Body of pancreas (tissue), 4 donors: Measurements from ENCODE around the gene ACAD8. TPM values are rescaled to one million over a fixed set of nuclear protein-coding genes. Genes with fewer than 3 reads are reported as not detected.

ENCODE experiments used
- ATAC-seq: fragments of 150-250 bp; one replicate; pipeline ENCODE4 v1.9.1; 2016
- DNase-seq, 4 donors: peaks; one replicate each; pipeline ENCODE4 v3.0.0-alpha.2; 2019
- H3K27ac ChIP-seq, 4 donors: fragments of 200-600 bp; sonication (generic); 1 replicate in 3 of 4; 2 replicates in 1 of 4; pipeline versions ENCODE4 v1.5.1 to v1.6.1; 2016 to 2019; ENCODE audit warnings: mild to moderate bottlenecking in 1 of 4, mixed read lengths in 1 of 4, moderate library complexity in 1 of 4
- H3K27me3 ChIP-seq, 2 donors: fragments of 200-600 bp; sonication (generic); one replicate each; pipeline ENCODE4 v1.6.0; 2016; ENCODE audit warnings: mild to moderate bottlenecking in 1 of 2
- H3K36me3 ChIP-seq, 2 donors: fragments of 200-600 bp; sonication (generic); replicated peaks in 1 of 2; 2 replicates each; pipeline ENCODE4 v1.5.1; 2016; ENCODE audit warnings: low read depth in 2 of 2; ENCODE audit not compliant: insufficient read depth in 1 of 2
- H3K4me1 ChIP-seq: fragments of 200-600 bp; sonication (generic); one replicate; pipeline ENCODE4 v1.6.0; 2016
- H3K4me3 ChIP-seq, 2 donors: fragments of 200-600 bp; sonication (generic); 1 replicate in 1 of 2; 2 replicates in 1 of 2; pipeline ENCODE4 v1.5.1; 2016 to 2019
- H3K9me3 ChIP-seq, 3 donors: fragments of 200-600 bp; sonication (generic); 1 replicate in 2 of 3; 2 replicates in 1 of 3; pipeline ENCODE4 v1.5.1; 2016
- POLR2A ChIP-seq, 3 donors: fragments of 450-650 bp; IDR thresholded peaks; one replicate each; pipeline ENCODE4 v1.6.1; 2016; ENCODE audit warnings: antibody characterized with exemption in 3 of 3, mild to moderate bottlenecking in 2 of 3
- WGBS, 2 donors: methylation state at CpG; one replicate each; pipeline ENCODE4 v1.1.5; 2017; 5-methylcytosine and 5-hydroxymethylcytosine counted together
- intact Hi-C: fragments of 100-400 bp; cut with DNase I; formaldehyde crosslinking; loops from one replicate; pipeline ENCODE4 v1.15.1; 2023
- total RNA-seq, 2 donors: library from RNA; depleted of rRNA; stranded (reverse); fragments of >200 nt; gene quantifications; one replicate each; pipeline ENCODE4 v1.1.0, GENCODE V29; 2016
- TF ChIP-seq, protein P1 (sequence below), 7 experiments: fragments of 450-650 bp in 4 of 7; fragments of 200-600 bp in 3 of 7; sonication (generic) in 3 of 7; IDR thresholded peaks; one replicate each; pipeline ENCODE4 v1.5.1; 2016 to 2019; ENCODE audit warnings: antibody characterized with exemption in 7 of 7

The ACAD8 gene
- total RNA-seq, 2 donors from 2014 or later: 30.9 to 39.2 TPM

DNA sequence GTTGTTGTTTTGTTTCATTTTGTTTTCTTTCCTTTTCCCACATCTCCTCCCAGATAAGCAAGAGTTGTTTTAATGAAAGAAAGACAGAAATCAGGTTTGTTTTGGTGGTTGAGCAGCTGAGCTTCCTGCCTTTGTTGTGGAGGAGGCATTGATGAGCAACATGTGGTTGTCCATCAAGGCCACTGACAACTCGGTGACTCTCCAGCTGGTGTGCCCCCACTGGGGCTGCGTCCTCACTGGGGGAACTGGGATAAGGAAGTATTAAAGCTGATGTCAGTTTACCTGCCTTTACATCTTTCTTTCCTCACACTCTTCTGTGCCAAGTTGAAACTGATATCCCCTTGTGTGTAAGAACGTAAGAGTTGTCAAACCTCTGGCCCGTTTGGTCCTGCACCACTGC is 23.0 kb upstream of the ACAD8 start:
- H3K27ac ChIP-seq: no peak overlapping the region
- WGBS, 2 donors: 66 to 75% methylated on average over 4 of the region's 4 CpGs
- TF ChIP-seq, protein P1, sequence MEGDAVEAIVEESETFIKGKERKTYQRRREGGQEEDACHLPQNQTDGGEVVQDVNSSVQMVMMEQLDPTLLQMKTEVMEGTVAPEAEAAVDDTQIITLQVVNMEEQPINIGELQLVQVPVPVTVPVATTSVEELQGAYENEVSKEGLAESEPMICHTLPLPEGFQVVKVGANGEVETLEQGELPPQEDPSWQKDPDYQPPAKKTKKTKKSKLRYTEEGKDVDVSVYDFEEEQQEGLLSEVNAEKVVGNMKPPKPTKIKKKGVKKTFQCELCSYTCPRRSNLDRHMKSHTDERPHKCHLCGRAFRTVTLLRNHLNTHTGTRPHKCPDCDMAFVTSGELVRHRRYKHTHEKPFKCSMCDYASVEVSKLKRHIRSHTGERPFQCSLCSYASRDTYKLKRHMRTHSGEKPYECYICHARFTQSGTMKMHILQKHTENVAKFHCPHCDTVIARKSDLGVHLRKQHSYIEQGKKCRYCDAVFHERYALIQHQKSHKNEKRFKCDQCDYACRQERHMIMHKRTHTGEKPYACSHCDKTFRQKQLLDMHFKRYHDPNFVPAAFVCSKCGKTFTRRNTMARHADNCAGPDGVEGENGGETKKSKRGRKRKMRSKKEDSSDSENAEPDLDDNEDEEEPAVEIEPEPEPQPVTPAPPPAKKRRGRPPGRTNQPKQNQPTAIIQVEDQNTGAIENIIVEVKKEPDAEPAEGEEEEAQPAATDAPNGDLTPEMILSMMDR (IDR thresholded peaks at IDR 0.05): no peak
- TF ChIP-seq POLR2A (IDR thresholded peaks at IDR 0.05): no peak

GRCh38 chr11:134231958-134232659 is 21.3 kb upstream of the ACAD8 start:
- no peaks in the 10 kb centered on the region for H3K36me3 ChIP-seq
- H3K27ac ChIP-seq: no peak overlapping the region
- ATAC-seq: no peak
- no peak for DNase-seq
- intact Hi-C loops: no loop called here
- whole genome bisulfite sequencing, 2 donors: 55 to 66% methylated on average over 10 of the region's 10 CpGs
- H3K9me3 ChIP-seq: no peaks in the 10 kb centered on the region
- H3K4me1 ChIP-seq: peaks cover 7% of the 10 kb centered on the region
- no peaks in the 10 kb centered on the region for H3K27me3 ChIP-seq
- TF ChIP-seq, protein P1 (IDR thresholded peaks at IDR 0.05): no peak
- H3K4me3 ChIP-seq: no peak overlapping the region

More for the DNA sequence above, 23.0 kb upstream of the ACAD8 start:
- intact Hi-C loops: no loop called here
- H3K27me3 ChIP-seq: no peaks in the 10 kb centered on the region
- no peak overlapping the region for H3K4me3 ChIP-seq
- DNase-seq: no peak
- H3K36me3 ChIP-seq: no peaks in the 10 kb centered on the region
- no peak for ATAC-seq
- H3K9me3 ChIP-seq: no peaks in the 10 kb centered on the region
- peaks cover 22% of the 10 kb centered on the region for H3K4me1 ChIP-seq

GRCh38 chr11:134233729-134234179 is 19.6 kb upstream of the ACAD8 start:
- no peaks in the 10 kb centered on the region for H3K9me3 ChIP-seq
- no peak for ATAC-seq

DNA sequence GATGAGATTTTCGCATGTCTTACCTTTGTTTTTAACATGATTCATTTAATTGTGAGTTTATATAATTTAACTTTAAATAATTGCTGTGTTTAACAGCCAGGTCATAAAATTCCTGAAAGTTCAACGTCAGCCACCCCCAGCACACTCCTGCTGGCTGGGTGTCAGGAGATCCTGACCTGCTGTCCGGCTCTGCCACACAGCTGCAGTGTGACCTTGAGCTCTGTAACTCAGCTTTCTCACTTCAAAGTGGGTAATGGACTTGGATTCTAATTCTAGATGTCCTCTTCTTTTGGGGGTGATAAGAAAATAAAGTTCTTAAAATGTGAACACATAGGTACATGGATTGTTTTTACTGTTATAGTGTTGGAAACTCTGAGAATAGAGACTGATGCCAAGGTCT is 18.0 kb upstream of the ACAD8 start:
- 31 to 33% methylated on average over 3 of the region's 3 CpGs for WGBS, 2 donors
- no peaks in the 10 kb centered on the region for H3K9me3 ChIP-seq
- H3K4me1 ChIP-seq: peaks cover 7% of the 10 kb centered on the region
- no peak overlapping the region for H3K4me3 ChIP-seq
- DNase-seq (peak in 1 of 4 donors; percentile 35), ATAC-seq (no peak)
- intact Hi-C loops: no loop called here
- TF ChIP-seq, protein P1 (IDR thresholded peaks at IDR 0.05): no peak
- no peak for TF ChIP-seq POLR2A (IDR thresholded peaks at IDR 0.05)
- H3K36me3 ChIP-seq: peaks cover 0 to 5% of the 10 kb centered on the region in 2 donors
- no peak overlapping the region for H3K27ac ChIP-seq
- H3K27me3 ChIP-seq: no peaks in the 10 kb centered on the region

More at GRCh38 chr11:134233729-134234179, 19.6 kb upstream of the ACAD8 start:
- Histone ChIP-seq H3K36me3 (no peaks in the 10 kb centered on the region), H3K27me3 (no peaks in the 10 kb centered on the region), H3K4me3 (no peak overlapping the region), H3K27ac (no peak overlapping the region), H3K4me1 (peaks cover 7% of the 10 kb centered on the region)
- intact Hi-C loops: no loop called here
- DNase-seq: no peak
- TF ChIP-seq POLR2A (IDR thresholded peaks at IDR 0.05): no peak
- TF ChIP-seq, protein P1 (IDR thresholded peaks at IDR 0.05): no peak
- 88 to 89% methylated on average over 3 to 4 of the region's 4 CpGs for WGBS, 2 donors
